ENCODE measurements around the gene TRAF3.
"Not testable (repeated sequence)": the region's sequence is repeated elsewhere in the genome, so short reads cannot be mapped to it uniquely, and the experiment has no call there.

TRAF3 gene

GRCh38 chr14:102752239-102752847, 24.9 kb upstream of the TRAF3 start:
- no peak for DNase-seq (ENCODE audit: low read depth in 3 of 3)

GRCh38 chr14:102754370-102755262, 22.6 kb upstream of the TRAF3 start:
- no peak for DNase-seq (ENCODE audit: low read depth in 3 of 3)

- DNase-seq (ENCODE audit: low read depth in 3 of 3) = no peak
Observed at GRCh38 chr14:102757646-102758045, 19.6 kb upstream of the TRAF3 start.

DNA sequence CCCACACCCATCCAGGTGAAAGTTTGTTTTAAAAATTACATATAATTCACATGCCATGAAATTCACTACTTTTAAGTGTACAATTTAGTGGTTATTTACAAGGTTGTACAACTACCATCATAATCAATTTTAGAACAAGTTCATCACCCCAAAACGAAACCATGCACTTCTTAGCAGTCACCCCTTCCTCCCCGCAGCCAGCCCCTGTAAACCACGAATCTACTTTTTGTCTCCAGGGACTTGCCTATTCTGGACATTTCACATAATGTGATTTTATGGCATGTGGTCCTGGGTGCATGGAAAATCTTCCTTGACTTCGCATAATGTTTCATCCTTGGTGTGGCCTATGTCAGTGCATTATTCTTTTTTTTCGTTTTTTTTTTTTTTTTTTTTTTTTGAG, 19.2 kb upstream of the TRAF3 start:
- DNase-seq (ENCODE audit: low read depth in 3 of 3) = no peak

- no peak for DNase-seq (ENCODE audit: low read depth in 3 of 3)
Observed at GRCh38 chr14:102759456-102760187, 17.6 kb upstream of the TRAF3 start.

DNA sequence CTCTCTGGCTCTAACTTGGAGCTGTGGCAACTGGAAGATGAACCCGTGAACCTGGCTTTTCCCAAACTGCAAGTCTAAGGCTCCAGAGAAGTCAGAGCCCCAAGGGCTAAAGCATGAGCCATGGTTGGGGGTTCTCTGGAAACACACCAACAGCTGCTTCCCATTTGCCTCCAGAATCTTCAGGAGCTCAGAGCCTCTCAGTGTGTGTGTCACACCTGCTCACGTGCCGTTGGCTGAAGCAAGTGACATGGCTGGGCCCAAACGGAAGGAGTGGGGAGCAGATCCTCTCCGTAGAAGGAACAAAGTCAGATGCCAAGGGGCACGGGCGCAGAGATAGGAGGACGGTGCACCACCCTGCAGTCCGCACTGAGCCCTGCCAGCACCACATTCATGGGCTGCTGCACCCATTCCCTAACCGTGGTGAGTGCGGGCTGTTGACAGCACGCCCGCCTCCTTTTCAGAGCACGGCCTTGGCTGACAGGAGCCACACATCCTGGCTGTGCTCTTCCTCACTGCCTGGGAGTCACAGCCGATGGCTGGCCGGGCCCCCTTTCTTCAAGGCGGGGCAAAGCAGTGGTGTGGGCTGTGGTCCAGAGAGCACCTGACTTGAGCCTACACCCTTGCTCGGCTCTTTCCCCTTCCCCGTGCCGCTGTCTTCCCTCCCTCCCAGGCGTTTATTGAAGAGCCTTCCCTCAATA, 16.6 kb upstream of the TRAF3 start:
- DNase-seq (ENCODE audit: low read depth in 3 of 3) = no peak

DNA sequence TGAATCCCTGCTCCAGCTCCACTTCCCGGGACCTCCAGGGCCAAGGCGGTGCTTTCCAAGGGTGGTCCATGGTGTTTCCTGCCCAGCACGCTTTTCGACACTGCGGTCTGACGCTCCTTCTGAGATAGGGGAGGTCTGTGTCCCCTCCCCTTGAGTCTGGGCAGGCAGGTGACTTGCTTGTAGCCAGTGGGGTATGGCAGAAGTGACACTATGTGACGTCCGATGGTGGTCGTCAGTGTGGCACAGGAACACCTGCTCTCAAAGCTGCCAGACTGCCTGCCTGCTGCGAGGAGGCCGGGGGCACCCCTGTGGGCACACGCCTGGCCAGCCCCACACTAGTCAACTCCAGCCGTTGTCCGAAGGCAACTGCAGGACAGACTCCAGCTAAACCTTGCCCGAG, 16.0 kb upstream of the TRAF3 start:
- no peak for DNase-seq (ENCODE audit: low read depth in 3 of 3)

DNA sequence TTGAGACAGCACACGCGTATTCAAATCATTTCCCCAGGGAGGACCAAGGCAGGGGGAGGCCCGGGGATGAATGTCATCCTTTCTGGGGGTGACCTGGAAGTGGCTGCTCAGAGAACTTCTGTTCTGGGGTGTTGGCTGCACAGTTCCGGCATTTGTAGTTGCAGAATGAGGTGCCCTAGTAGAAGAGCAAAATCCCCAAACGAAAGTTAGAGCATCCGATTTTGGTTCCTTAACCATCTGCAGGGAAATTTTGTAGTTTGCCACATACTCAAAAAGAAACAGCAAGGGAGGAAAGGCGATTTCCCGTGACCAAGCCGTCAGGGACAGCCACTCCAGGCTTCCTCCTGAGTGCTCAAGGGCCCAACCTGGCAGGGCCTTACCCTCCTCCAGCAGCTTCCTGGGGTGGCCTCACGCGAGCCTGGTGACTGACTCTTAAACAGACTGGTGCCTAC, 13.0 kb upstream of the TRAF3 start:
- no peak for DNase-seq (ENCODE audit: low read depth in 3 of 3)

DNA sequence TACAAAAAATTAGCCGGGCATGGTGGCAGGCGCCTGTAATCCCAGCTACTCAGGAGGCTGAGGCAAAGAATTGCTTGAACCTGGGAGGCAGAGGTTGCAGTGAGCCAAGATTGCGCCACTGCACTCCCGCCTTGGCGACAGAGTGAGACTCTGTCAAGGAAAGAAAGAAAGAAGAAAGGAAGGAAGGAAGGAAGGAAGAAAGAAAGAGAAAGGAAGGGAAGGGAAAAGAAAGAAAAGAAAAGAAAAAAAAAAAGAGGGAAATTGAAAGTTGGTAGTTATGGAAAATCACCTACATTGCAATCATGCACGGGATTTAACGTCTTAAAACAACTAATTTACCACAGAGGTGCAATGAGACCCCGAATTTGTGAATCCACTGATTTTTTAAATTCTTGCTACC, 11.5 kb upstream of the TRAF3 start:
- DNase-seq (ENCODE audit: low read depth in 3 of 3) = not testable (repeated sequence)

- DNase-seq (ENCODE audit: low read depth in 3 of 3) = no peak
Observed at GRCh38 chr14:102768223-102769048, 8.8 kb upstream of the TRAF3 start.

DNA sequence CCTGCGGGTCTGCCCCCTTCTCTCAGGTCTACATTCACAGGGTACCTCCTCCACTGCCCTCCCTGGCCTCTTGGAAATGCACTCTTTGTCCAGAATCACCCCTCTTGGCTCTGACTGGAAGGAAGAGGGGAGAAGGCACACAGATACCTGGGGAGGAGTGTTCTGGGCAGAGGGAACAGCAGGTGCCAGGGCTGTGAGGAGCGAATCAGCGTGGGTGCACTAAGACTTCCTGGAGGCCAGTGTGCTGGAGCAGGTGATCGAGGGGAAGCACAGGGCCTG, 8.3 kb upstream of the TRAF3 start:
- no peak for DNase-seq (ENCODE audit: low read depth in 3 of 3)

- DNase-seq (ENCODE audit: low read depth in 3 of 3) = no peak
Observed at GRCh38 chr14:102770147-102771123, 6.8 kb upstream of the TRAF3 start.

GRCh38 chr14:102771144-102771543, 6.1 kb upstream of the TRAF3 start:
- no peak for DNase-seq (ENCODE audit: low read depth in 3 of 3)

- DNase-seq (ENCODE audit: low read depth in 3 of 3) = no peak
Observed at GRCh38 chr14:102772781-102773570, 4.3 kb upstream of the TRAF3 start.

DNA sequence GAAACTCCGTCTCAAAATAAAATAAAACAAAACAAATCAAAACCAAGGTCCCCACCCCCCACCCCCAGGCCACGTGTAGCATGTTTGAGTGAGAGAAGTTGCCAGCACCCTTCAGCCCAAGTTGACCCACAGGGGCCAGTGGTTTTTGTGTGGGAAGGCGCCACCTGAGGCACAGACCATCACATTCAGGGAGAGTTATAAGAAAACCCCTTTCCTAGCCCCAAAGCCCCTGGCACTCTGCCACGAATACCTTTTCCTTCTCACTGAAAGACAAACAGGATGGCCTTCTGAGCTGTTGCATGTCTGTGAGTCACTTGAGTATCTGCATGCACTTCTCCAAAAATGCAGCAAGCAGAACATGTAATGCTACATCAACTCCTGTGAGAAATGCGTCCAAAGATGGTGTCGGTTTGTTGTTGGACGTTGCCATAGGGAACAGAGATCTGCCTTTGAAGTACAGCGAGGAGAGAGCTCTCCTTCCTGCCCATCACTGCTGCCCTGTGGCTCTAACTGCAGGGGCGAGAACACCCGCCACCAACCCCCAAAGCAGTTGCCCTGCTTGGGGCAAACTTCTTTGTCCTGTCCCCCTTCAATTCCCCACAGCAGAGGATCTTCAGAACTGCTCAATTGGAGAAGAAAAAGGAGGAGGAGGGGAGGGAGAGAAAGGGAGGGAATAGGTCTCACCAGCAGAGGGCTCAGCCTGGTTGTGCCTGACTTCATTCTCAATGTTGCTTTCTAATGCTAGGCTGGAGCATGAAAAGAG, 2.7 kb upstream of the TRAF3 start:
- DNase-seq (ENCODE audit: low read depth in 3 of 3) = peak in 2 of 3 donors; percentile 26 to 48

GRCh38 chr14:102775855-102776760, 1.1 kb upstream of the TRAF3 start:
- DNase-seq (ENCODE audit: low read depth in 3 of 3) = no peak

DNA sequence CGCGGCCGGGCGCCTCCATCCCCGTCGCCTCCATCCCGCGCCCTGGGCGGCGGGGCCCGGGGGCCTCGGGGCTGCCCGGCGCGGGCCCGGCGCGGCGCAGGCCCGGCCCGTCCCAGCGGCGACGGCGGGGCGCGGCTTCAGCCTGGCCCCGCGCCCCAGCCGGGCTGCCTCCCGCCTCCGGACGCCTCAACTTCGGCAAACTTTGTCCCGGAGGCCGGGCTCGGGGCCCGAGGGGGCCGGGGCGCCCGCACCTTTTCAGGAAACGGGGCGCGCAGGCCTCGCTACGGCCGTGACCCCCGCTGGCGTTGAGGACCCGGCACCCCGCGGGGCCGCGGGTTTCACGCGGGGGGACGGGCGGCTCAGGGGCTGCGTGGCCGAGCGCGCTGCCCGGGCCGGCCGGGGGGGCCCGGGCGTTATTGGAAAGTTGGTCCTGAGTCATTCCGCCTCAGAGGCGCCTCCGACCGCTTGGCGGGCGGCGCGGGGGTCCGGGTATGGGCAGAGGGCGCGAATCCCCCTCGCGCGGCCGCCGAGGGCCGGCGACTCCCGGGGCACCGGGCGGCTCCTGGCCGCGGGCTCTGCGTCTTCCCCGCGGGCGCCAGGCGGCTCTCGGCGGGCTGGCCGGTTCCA, 575 bp downstream of the TRAF3 start:
- DNase-seq (ENCODE audit: low read depth in 3 of 3) = no peak
